ENCODE measurements around the gene ITGB1. TPM values are rescaled to one million over a fixed set of nuclear protein-coding genes. Genes with fewer than 3 reads are reported as not detected.

Gene ITGB1
- polyA plus RNA-seq, 1 of the 3 experiments (the other 2 are of a cell fraction), result 666 TPM

GRCh38 chr10:32888161-32888927 lies 69.7 kb downstream of the ITGB1 start:
- no peaks in the 10 kb centered on the region for H3K79me2 ChIP-seq (ENCODE audit: insufficient read depth)
- H3K9ac ChIP-seq, result no peak overlapping the region
- H2AFZ ChIP-seq (ENCODE audit: low read depth), result no peak overlapping the region
- no peaks in the 10 kb centered on the region for H3K4me1 ChIP-seq (ENCODE audit: control insufficient read depth in 1 of 2, insufficient read depth in 2 of 2, low read depth in 1 of 2, low read length in 1 of 2)
- H3K9me2 ChIP-seq, result no peaks in the 10 kb centered on the region
- H3K4me3 ChIP-seq (ENCODE audit: low read depth in 2 of 2, low read length in 1 of 2), result no peak overlapping the region
- H3K27ac ChIP-seq (ENCODE audit: low read depth in 2 of 2, low read length in 1 of 2), result no peak overlapping the region
- no peaks in the 10 kb centered on the region for H3K9me3 ChIP-seq
- H3K4me2 ChIP-seq, result no peak overlapping the region
- H3K27me3 ChIP-seq (ENCODE audit: insufficient read depth), result no peaks in the 10 kb centered on the region
- DNase-seq, result no peak
- no peaks in the 10 kb centered on the region for H3K36me3 ChIP-seq (replicated peaks in 1 of 2; ENCODE audit: control insufficient read depth in 1 of 2, insufficient read depth in 2 of 2, low read length in 1 of 2)
- CTCF ChIA-PET, result no interaction called here
- POLR2A ChIA-PET, result no interaction called here
- TF ChIP-seq RFX5 (IDR thresholded peaks at IDR 0.05; ENCODE audit: low read length), result no peak
- no peak for TF ChIP-seq RXRA (IDR thresholded peaks at IDR 0.05; ENCODE audit: borderline replicate concordance, low read depth)
- no peak for TF ChIP-seq POLR2AphosphoS5 (IDR thresholded peaks at IDR 0.05; ENCODE audit: low read depth, low read length)
- TF ChIP-seq TCF12 (IDR thresholded peaks at IDR 0.05), result no peak
- no peak for TF ChIP-seq ZBTB33 (IDR thresholded peaks at IDR 0.05; ENCODE audit: borderline replicate concordance, low read depth)
- no peak for TF ChIP-seq NRF1 (IDR thresholded peaks at IDR 0.05; ENCODE audit: low read depth, low read length)
- TF ChIP-seq RCOR1 (IDR thresholded peaks at IDR 0.05; ENCODE audit: low read length), result no peak
- TF ChIP-seq SMC3 (IDR thresholded peaks at IDR 0.05; ENCODE audit: low read depth, low read length), result no peak
- TF ChIP-seq TEAD4 (IDR thresholded peaks at IDR 0.05; ENCODE audit: borderline replicate concordance, insufficient read depth), result no peak
- no peak for TF ChIP-seq EP300 (IDR thresholded peaks at IDR 0.05; ENCODE audit: borderline replicate concordance in 1 of 2, low read depth in 1 of 2, low read length in 1 of 2)
- no peaks in the 10 kb centered on the region for H4K20me1 ChIP-seq (ENCODE audit: insufficient read depth)
- peaks cover 10% of the 10 kb centered on the region for H3F3A ChIP-seq (replicated peaks; ENCODE audit: insufficient read depth)
- 95% methylated on average over 11 of the region's 11 CpGs for WGBS (ENCODE audit: low lambda C conversion rate)

GRCh38 chr10:32887481-32887880 lies 70.5 kb downstream of the ITGB1 start:
- H2AFZ ChIP-seq (ENCODE audit: low read depth), result no peak overlapping the region
- H3K36me3 ChIP-seq (replicated peaks in 1 of 2; ENCODE audit: control insufficient read depth in 1 of 2, insufficient read depth in 2 of 2, low read length in 1 of 2), result no peaks in the 10 kb centered on the region
- POLR2A ChIA-PET, result no interaction called here
- no peak for TF ChIP-seq RAD21 (IDR thresholded peaks at IDR 0.05; ENCODE audit: low read length)
- TF ChIP-seq IRF3 (IDR thresholded peaks at IDR 0.05; ENCODE audit: low read depth, low read length), result no peak
- TF ChIP-seq GABPA (IDR thresholded peaks at IDR 0.05; ENCODE audit: low read depth), result no peak
- no peak for TF ChIP-seq TEAD4 (IDR thresholded peaks at IDR 0.05; ENCODE audit: borderline replicate concordance, insufficient read depth)
- no peak for TF ChIP-seq ZBTB33 (IDR thresholded peaks at IDR 0.05; ENCODE audit: borderline replicate concordance, low read depth)
- no peak for TF ChIP-seq SIN3A (IDR thresholded peaks at IDR 0.05; ENCODE audit: borderline replicate concordance, low read depth, low read length)
- no peak for TF ChIP-seq EP300 (IDR thresholded peaks at IDR 0.05; ENCODE audit: borderline replicate concordance in 1 of 2, low read depth in 1 of 2, low read length in 1 of 2)
- TF ChIP-seq CHD2 (IDR thresholded peaks at IDR 0.05; ENCODE audit: low read length, partially characterized antibody), result no peak
- no peak for TF ChIP-seq PBX3 (IDR thresholded peaks at IDR 0.05)
- TF ChIP-seq USF1 (IDR thresholded peaks at IDR 0.05; ENCODE audit: borderline replicate concordance, low read depth), result no peak
- no peak for TF ChIP-seq JUND (IDR thresholded peaks at IDR 0.05)

More at GRCh38 chr10:32887481-32887880, 70.5 kb downstream of the ITGB1 start:
- 93% methylated on average over 6 of the region's 7 CpGs for WGBS (ENCODE audit: low lambda C conversion rate)
- Histone ChIP-seq H3K27ac (ENCODE audit: low read depth in 2 of 2, low read length in 1 of 2) (no peak overlapping the region), H3F3A (replicated peaks; ENCODE audit: insufficient read depth) (peaks cover 8% of the 10 kb centered on the region), H3K9ac (no peak overlapping the region), H3K9me3 (no peaks in the 10 kb centered on the region), H3K27me3 (ENCODE audit: insufficient read depth) (no peaks in the 10 kb centered on the region), H3K4me1 (ENCODE audit: control insufficient read depth in 1 of 2, insufficient read depth in 2 of 2, low read depth in 1 of 2, low read length in 1 of 2) (no peaks in the 10 kb centered on the region), H3K4me2 (no peak overlapping the region), H3K9me2 (no peaks in the 10 kb centered on the region), H3K4me3 (ENCODE audit: low read depth in 2 of 2, low read length in 1 of 2) (no peak overlapping the region), H4K20me1 (ENCODE audit: insufficient read depth) (no peaks in the 10 kb centered on the region), H3K79me2 (ENCODE audit: insufficient read depth) (no peaks in the 10 kb centered on the region)
- DNase-seq, result no peak
- CTCF ChIA-PET, result no interaction called here
